CD4-positive, alpha-beta memory T cell (primary cell): ENCODE data around the gene ARL15. TPM values are rescaled to one million over a fixed set of nuclear protein-coding genes. Genes with fewer than 3 reads are reported as not detected.

Source experiments
- CTCF ChIA-PET: fragments of 350-600 bp; sonication (Branson Sonifier 250); formaldehyde crosslinking; loops from one replicate; lab custom pipeline; 2021; ENCODE audit warnings: inconsistent platforms; ENCODE audit not compliant: partially characterized antibody; lab: Charles Lee
- POLR2A ChIA-PET: fragments of 350-600 bp; sonication (Branson Sonifier 250); formaldehyde crosslinking; loops from one replicate; lab custom pipeline; 2021; ENCODE audit not compliant: partially characterized antibody; lab: Charles Lee
- DNase-seq, 5 donors: peaks; one replicate each; pipeline versions ENCODE4 v3.0.0 to v3.0.0-alpha.2; 2020 to 2022; ENCODE audit warnings: mixed read lengths in 1 of 5
- H3K27ac ChIP-seq: one replicate; pipeline ENCODE4 v1.7.0; 2013; ENCODE audit warnings: low read depth, low read length
- H3K27me3 ChIP-seq: 2 replicates; pipeline ENCODE4 v1.7.0; 2013; ENCODE audit warnings: mild to moderate bottlenecking, low read length, moderate library complexity; ENCODE audit not compliant: insufficient read depth
- H3K36me3 ChIP-seq: 2 replicates; pipeline ENCODE4 v1.7.0; 2013; ENCODE audit warnings: mild to moderate bottlenecking, low read length, moderate library complexity; ENCODE audit not compliant: insufficient read depth
- H3K4me1 ChIP-seq: 2 replicates; pipeline ENCODE4 v1.7.0; 2013; ENCODE audit warnings: mild to moderate bottlenecking, low read length, moderate library complexity; ENCODE audit not compliant: insufficient read depth
- H3K4me3 ChIP-seq, 2 donors: one replicate each; pipeline ENCODE4 v1.7.0; 2013; ENCODE audit warnings: low read length in 2 of 2, mild to moderate bottlenecking in 1 of 2
- H3K9me3 ChIP-seq, 2 donors: one replicate each; pipeline ENCODE4 v1.7.0; 2013; ENCODE audit warnings: low read length in 2 of 2, control low read depth in 1 of 2; ENCODE audit not compliant: control insufficient read depth in 1 of 2
- H3K27ac Mint-ChIP-seq, 7 donors: one replicate each; pipeline ENCODE4 v1.8.0; 2020 to 2021; ENCODE audit warnings: mixed read lengths in 7 of 7, mild to moderate bottlenecking in 6 of 7, inconsistent platforms in 3 of 7, moderate library complexity in 3 of 7
- H3K27me3 Mint-ChIP-seq, 2 donors: one replicate each; pipeline ENCODE4 v1.8.0; 2020 to 2021; ENCODE audit warnings: mixed read lengths in 2 of 2
- H3K36me3 Mint-ChIP-seq, 2 donors: one replicate each; pipeline ENCODE4 v1.8.0; 2020 to 2021; ENCODE audit warnings: mixed read lengths in 2 of 2, inconsistent platforms in 1 of 2, mild to moderate bottlenecking in 1 of 2
- H3K4me1 Mint-ChIP-seq, 4 donors: one replicate each; pipeline ENCODE4 v1.8.0; 2020 to 2021; ENCODE audit warnings: mixed read lengths in 4 of 4, mild to moderate bottlenecking in 1 of 4
- H3K4me3 Mint-ChIP-seq, 8 donors: one replicate each; pipeline ENCODE4 v1.8.0; 2020 to 2021; ENCODE audit warnings: mixed read lengths in 8 of 8, mild to moderate bottlenecking in 7 of 8, moderate library complexity in 6 of 8, inconsistent platforms in 3 of 8
- H3K9me3 Mint-ChIP-seq, 8 donors: one replicate each; pipeline ENCODE4 v1.8.0; 2020 to 2021; ENCODE audit warnings: mixed read lengths in 8 of 8, mild to moderate bottlenecking in 5 of 8, inconsistent platforms in 3 of 8, moderate library complexity in 1 of 8
- intact Hi-C: fragments of 100-400 bp; cut with micrococcal nuclease; formaldehyde crosslinking; loops from one replicate; pipeline ENCODE4 v1.15.1; 2023
- polyA plus RNA-seq, 2 donors: library from polyadenylated mRNA; unstranded; fragments of 300-500 nt; fragmentation: Illumina TruSeq; gene quantifications; one replicate each; pipeline ENCODE4 v1.2.3, GENCODE V29; 2021
- total RNA-seq, 2 experiments: library from RNA; stranded (reverse); gene quantifications; one replicate each; pipeline ENCODE4 v1.2.3, GENCODE V29; 2021

Gene ARL15
- total and polyA plus RNA-seq, 4 experiments from 2014 or later = 14.0 to 29.8 (median 14.7) TPM

DNA sequence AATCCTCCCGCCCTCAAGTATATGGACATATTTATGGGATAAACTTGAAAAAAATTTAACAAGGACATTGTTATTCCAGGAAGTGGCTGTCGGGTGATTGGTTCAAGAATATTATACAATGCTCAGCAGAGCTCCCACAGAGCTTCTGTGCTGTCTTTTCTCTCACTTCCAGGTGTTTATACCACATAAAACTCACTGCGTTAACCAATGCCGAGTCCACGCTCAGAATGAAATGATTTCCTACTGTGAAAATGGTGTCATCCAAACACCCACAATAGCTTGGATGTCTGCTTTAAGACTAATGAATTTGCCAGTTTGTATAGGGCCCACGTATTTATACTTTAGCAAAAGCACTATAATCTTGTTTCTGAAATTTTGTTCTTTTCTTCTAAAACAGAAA lies 381.7 kb downstream of the ARL15 start:
- no peak for DNase-seq
- intact Hi-C loops = no loop called here
- Histone ChIP-seq H3K27me3 (no peaks in the 10 kb centered on the region), H3K27ac (no peak overlapping the region), H3K36me3 (no peaks in the 10 kb centered on the region), H3K9me3 (no peaks in the 10 kb centered on the region), H3K4me3 (no peak overlapping the region), H3K4me1 (no peaks in the 10 kb centered on the region)
- ChIA-PET CTCF (no interaction called here), POLR2A (no interaction called here)
- peaks cover 0 to 2% (median 0%) of the 10 kb centered on the region in 4 donors for H3K4me1 Mint-ChIP-seq
- H3K4me3 Mint-ChIP-seq = no peak overlapping the region
- no peaks in the 10 kb centered on the region for H3K9me3 Mint-ChIP-seq
- H3K27me3 Mint-ChIP-seq = no peaks in the 10 kb centered on the region
- peaks cover 4 to 10% of the 10 kb centered on the region in 2 donors for H3K36me3 Mint-ChIP-seq
- H3K27ac Mint-ChIP-seq = no peak overlapping the region

- Mint-ChIP-seq H3K4me3 (no peak overlapping the region), H3K27ac (no peak overlapping the region), H3K4me1 (peaks cover 0 to 2% (median 0%) of the 10 kb centered on the region in 4 donors), H3K36me3 (peaks cover 2 to 17% of the 10 kb centered on the region in 2 donors), H3K27me3 (no peaks in the 10 kb centered on the region), H3K9me3 (no peaks in the 10 kb centered on the region)
- H3K27ac ChIP-seq = no peak overlapping the region
- no peaks in the 10 kb centered on the region for H3K4me1 ChIP-seq
- H3K9me3 ChIP-seq = no peaks in the 10 kb centered on the region
- H3K27me3 ChIP-seq = no peaks in the 10 kb centered on the region
- no peaks in the 10 kb centered on the region for H3K36me3 ChIP-seq
- POLR2A ChIA-PET = no interaction called here
- no peak overlapping the region for H3K4me3 ChIP-seq
- no peak for DNase-seq
- CTCF ChIA-PET = no interaction called here
- intact Hi-C loops = no loop called here
Observed at GRCh38 chr5:53927668-53928247, 382.6 kb downstream of the ARL15 start.

GRCh38 chr5:53926026-53926425 lies 384.3 kb downstream of the ARL15 start:
- Histone ChIP-seq H3K4me1 (no peaks in the 10 kb centered on the region), H3K4me3 (no peak overlapping the region), H3K9me3 (no peaks in the 10 kb centered on the region), H3K27me3 (no peaks in the 10 kb centered on the region), H3K27ac (no peak overlapping the region), H3K36me3 (no peaks in the 10 kb centered on the region)
- Mint-ChIP-seq H3K36me3 (peaks cover 2 to 26% of the 10 kb centered on the region in 2 donors), H3K4me1 (peaks cover 0 to 2% (median 0%) of the 10 kb centered on the region in 4 donors), H3K27me3 (no peaks in the 10 kb centered on the region), H3K9me3 (no peaks in the 10 kb centered on the region), H3K27ac (no peak overlapping the region), H3K4me3 (no peak overlapping the region)
- DNase-seq = no peak
- ChIA-PET POLR2A (no interaction called here), CTCF (no interaction called here)
- intact Hi-C loops = no loop called here

- Histone ChIP-seq H3K9me3 (no peaks in the 10 kb centered on the region), H3K27me3 (no peaks in the 10 kb centered on the region), H3K4me1 (no peaks in the 10 kb centered on the region), H3K4me3 (no peak overlapping the region), H3K36me3 (no peaks in the 10 kb centered on the region), H3K27ac (no peak overlapping the region)
- Mint-ChIP-seq H3K4me3 (no peak overlapping the region), H3K4me1 (peaks cover 0 to 2% (median under 1%) of the 10 kb centered on the region in 4 donors), H3K27ac (no peak overlapping the region), H3K36me3 (peaks cover 2 to 23% of the 10 kb centered on the region in 2 donors), H3K27me3 (no peaks in the 10 kb centered on the region), H3K9me3 (no peaks in the 10 kb centered on the region)
- ChIA-PET POLR2A (no interaction called here), CTCF (no interaction called here)
- intact Hi-C loops = no loop called here
- DNase-seq = no peak
Observed at GRCh38 chr5:53924392-53924791, 386.0 kb downstream of the ARL15 start.

- ChIA-PET POLR2A (no interaction called here), CTCF (no interaction called here)
- Histone ChIP-seq H3K4me1 (no peaks in the 10 kb centered on the region), H3K27me3 (no peaks in the 10 kb centered on the region), H3K9me3 (no peaks in the 10 kb centered on the region), H3K36me3 (no peaks in the 10 kb centered on the region), H3K4me3 (no peak overlapping the region), H3K27ac (no peak overlapping the region)
- H3K4me3 Mint-ChIP-seq = no peak overlapping the region
- H3K4me1 Mint-ChIP-seq = peaks cover 0 to 2% (median under 1%) of the 10 kb centered on the region in 4 donors
- H3K27me3 Mint-ChIP-seq = no peaks in the 10 kb centered on the region
- peaks cover 2 to 26% of the 10 kb centered on the region in 2 donors for H3K36me3 Mint-ChIP-seq
- no peaks in the 10 kb centered on the region for H3K9me3 Mint-ChIP-seq
- no peak overlapping the region for H3K27ac Mint-ChIP-seq
- no peak for DNase-seq
- intact Hi-C loops = no loop called here
Observed at GRCh38 chr5:53923961-53924360, 386.4 kb downstream of the ARL15 start.

GRCh38 chr5:53922508-53923498 lies 387.6 kb downstream of the ARL15 start:
- H3K9me3 Mint-ChIP-seq = no peaks in the 10 kb centered on the region
- Histone ChIP-seq H3K27ac (no peak overlapping the region), H3K4me3 (no peak overlapping the region), H3K9me3 (no peaks in the 10 kb centered on the region), H3K27me3 (no peaks in the 10 kb centered on the region), H3K4me1 (no peaks in the 10 kb centered on the region), H3K36me3 (no peaks in the 10 kb centered on the region)
- no peak overlapping the region for H3K4me3 Mint-ChIP-seq
- CTCF ChIA-PET = no interaction called here
- H3K4me1 Mint-ChIP-seq = peaks cover 0 to 2% (median under 1%) of the 10 kb centered on the region in 4 donors
- H3K27ac Mint-ChIP-seq = no peak overlapping the region
- no peaks in the 10 kb centered on the region for H3K27me3 Mint-ChIP-seq
- H3K36me3 Mint-ChIP-seq = peaks cover 1 to 25% of the 10 kb centered on the region in 2 donors
- POLR2A ChIA-PET = no interaction called here
- intact Hi-C loops = no loop called here
- DNase-seq = no peak

DNA sequence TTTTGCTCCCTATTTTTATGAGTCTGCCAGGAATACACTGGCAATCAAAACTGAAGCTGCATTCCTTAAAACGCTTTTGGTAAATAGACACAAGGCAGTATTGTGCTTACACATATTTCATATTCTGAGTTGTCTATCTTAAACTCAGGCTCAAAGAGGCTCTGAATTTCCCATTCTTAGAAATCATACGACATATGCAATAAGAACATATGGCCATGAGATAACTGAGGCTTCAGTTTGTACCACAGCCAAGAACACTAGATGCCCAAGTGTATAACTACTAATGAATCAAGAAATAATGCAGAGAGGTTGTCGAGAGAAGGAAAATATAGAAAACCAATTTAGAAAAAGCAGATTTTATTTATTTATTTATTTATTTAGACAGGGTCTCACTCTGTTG lies 392.5 kb downstream of the ARL15 start:
- H3K27ac ChIP-seq = no peak overlapping the region
- ChIA-PET POLR2A (no interaction called here), CTCF (no interaction called here)
- no peak for DNase-seq
- no peaks in the 10 kb centered on the region for H3K9me3 ChIP-seq
- no peak overlapping the region for H3K4me3 Mint-ChIP-seq
- H3K27me3 Mint-ChIP-seq = no peaks in the 10 kb centered on the region
- peaks cover 0 to 2% (median 0%) of the 10 kb centered on the region in 4 donors for H3K4me1 Mint-ChIP-seq
- H3K9me3 Mint-ChIP-seq = no peaks in the 10 kb centered on the region
- no peaks in the 10 kb centered on the region for H3K36me3 ChIP-seq
- no peaks in the 10 kb centered on the region for H3K4me1 ChIP-seq
- peaks cover 2 to 23% of the 10 kb centered on the region in 2 donors for H3K36me3 Mint-ChIP-seq
- H3K4me3 ChIP-seq = no peak overlapping the region
- no peak overlapping the region for H3K27ac Mint-ChIP-seq
- intact Hi-C loops = no loop called here
- no peaks in the 10 kb centered on the region for H3K27me3 ChIP-seq
